ENCODE results near the gene KISS1R. TPM values are rescaled to one million over a fixed set of nuclear protein-coding genes. Genes with fewer than 3 reads are reported as not detected.

The KISS1R gene
- polyA plus RNA-seq, 2 of the 4 experiments (the other 2 are of a cell fraction) = 0.14 to 0.79 TPM

- WGBS (ENCODE audit: missing lambda C conversion rate) = 86% methylated on average over 8 of the region's 11 CpGs
- TF ChIP-seq ZNF302 (CRISPR knock-in tag; IDR thresholded peaks at IDR 0.05) (no peak), FOSL2 (IDR thresholded peaks at IDR 0.05) (no peak), FOSL2 (CRISPR knock-in tag; IDR thresholded peaks at IDR 0.05) (no peak), RAD21 (conservative IDR thresholded peaks at IDR 0.05 in 1 of 2, IDR thresholded peaks at IDR 0.05 in 1 of 2) (no peak), GATA3 (IDR thresholded peaks at IDR 0.05; ENCODE audit: borderline replicate concordance) (no peak), HOXA7 (CRISPR knock-in tag; IDR thresholded peaks at IDR 0.05) (no peak), JUNB (IDR thresholded peaks at IDR 0.05) (no peak), ESRRA (IDR thresholded peaks at IDR 0.05; ENCODE audit: borderline replicate concordance, low read length) (no peak), FOSB (CRISPR knock-in tag; IDR thresholded peaks at IDR 0.05) (no peak), EHMT2 (IDR thresholded peaks at IDR 0.05; ENCODE audit: low read depth) (no peak), ZC3H11A (IDR thresholded peaks at IDR 0.05) (no peak), HOXB13 (CRISPR knock-in tag; IDR thresholded peaks at IDR 0.05; ENCODE audit: low read depth) (no peak), NR3C1 (IDR thresholded peaks at IDR 0.05) (no peak), FOXS1 (CRISPR knock-in tag; IDR thresholded peaks at IDR 0.05) (no peak)
- TF ChIP-seq, protein P1, sequence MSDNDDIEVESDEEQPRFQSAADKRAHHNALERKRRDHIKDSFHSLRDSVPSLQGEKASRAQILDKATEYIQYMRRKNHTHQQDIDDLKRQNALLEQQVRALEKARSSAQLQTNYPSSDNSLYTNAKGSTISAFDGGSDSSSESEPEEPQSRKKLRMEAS (IDR thresholded peaks at IDR 0.05) = no peak
- ATAC-seq (no peak), DNase-seq (ENCODE audit: low read depth in 1 of 2, low spot score in 1 of 2) (no peak), FAIRE-seq (no peak)
- Histone ChIP-seq H3K4me1 (peaks cover 28% of the 10 kb centered on the region), H3K4me2 (no peak overlapping the region), H3K9me3 (no peaks in the 10 kb centered on the region), H3K4me3 (no peak overlapping the region), H3K27ac (no peak overlapping the region)
- ChIA-PET CTCF (interaction anchor here (2.1 kb wide), 1 partner anchor 20 kb away, joined by 5 read pairs; the partner anchor contains the start of gene WDR18), POLR2A (no interaction called here)
Observed at GRCh38 chr19:963486-963951, 46.4 kb downstream of the KISS1R start.

DNA sequence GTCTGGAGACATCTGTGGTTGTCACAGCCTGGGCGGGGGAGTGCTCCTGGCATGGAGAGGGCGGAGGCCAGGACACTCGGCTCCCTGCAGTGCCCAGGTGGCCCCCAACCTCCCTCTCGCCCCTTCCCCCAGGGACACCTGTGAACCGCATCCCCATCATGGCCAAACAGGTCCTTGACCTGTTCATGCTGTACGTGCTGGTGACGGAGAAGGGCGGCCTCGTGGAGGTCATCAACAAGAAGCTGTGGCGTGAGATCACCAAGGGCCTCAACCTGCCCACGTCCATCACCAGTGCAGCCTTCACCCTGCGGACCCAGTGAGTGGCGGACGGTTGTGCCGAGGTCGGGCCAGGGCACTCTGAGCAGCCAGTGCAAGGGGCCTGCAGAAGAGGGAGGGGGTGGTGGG, 47.0 kb downstream of the KISS1R start:
- POLR2A ChIA-PET = no interaction called here
- TF ChIP-seq JUNB (IDR thresholded peaks at IDR 0.05) = no peak
- TF ChIP-seq ELK1 (IDR thresholded peaks at IDR 0.05; ENCODE audit: low read depth, low read length) = no peak
- TF ChIP-seq EHMT2 (IDR thresholded peaks at IDR 0.05; ENCODE audit: low read depth) = no peak
- TF ChIP-seq RARB (CRISPR knock-in tag; IDR thresholded peaks at IDR 0.05) = no peak
- TF ChIP-seq GATA3 (IDR thresholded peaks at IDR 0.05; ENCODE audit: borderline replicate concordance) = no peak
- no peak for TF ChIP-seq POLR2AphosphoS2 (conservative IDR thresholded peaks at IDR 0.05; ENCODE audit: low read length)
- TF ChIP-seq, protein P2, sequence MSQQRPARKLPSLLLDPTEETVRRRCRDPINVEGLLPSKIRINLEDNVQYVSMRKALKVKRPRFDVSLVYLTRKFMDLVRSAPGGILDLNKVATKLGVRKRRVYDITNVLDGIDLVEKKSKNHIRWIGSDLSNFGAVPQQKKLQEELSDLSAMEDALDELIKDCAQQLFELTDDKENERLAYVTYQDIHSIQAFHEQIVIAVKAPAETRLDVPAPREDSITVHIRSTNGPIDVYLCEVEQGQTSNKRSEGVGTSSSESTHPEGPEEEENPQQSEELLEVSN (IDR thresholded peaks at IDR 0.05; ENCODE audit: borderline replicate concordance, low read depth) = no peak
- TF ChIP-seq HMGXB4 (CRISPR knock-in tag; IDR thresholded peaks at IDR 0.05; ENCODE audit: borderline replicate concordance) = no peak
- TF ChIP-seq, protein P3, sequence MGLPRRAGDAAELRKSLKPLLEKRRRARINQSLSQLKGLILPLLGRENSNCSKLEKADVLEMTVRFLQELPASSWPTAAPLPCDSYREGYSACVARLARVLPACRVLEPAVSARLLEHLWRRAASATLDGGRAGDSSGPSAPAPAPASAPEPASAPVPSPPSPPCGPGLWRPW (IDR thresholded peaks at IDR 0.05) = no peak
- TF ChIP-seq HOXA7 (CRISPR knock-in tag; IDR thresholded peaks at IDR 0.05) = no peak
- 95% methylated on average over 7 of the region's 16 CpGs for WGBS (ENCODE audit: missing lambda C conversion rate)
- FAIRE-seq (no peak), DNase-seq (ENCODE audit: low read depth in 1 of 2, low spot score in 1 of 2) (no peak), ATAC-seq (no peak)
- Histone ChIP-seq H3K27ac (no peak overlapping the region), H3K4me3 (no peak overlapping the region), H3K4me1 (peaks cover 22% of the 10 kb centered on the region), H3K4me2 (no peak overlapping the region), H3K9me3 (no peaks in the 10 kb centered on the region)
- CTCF ChIA-PET = interaction anchor here (0.8 to 2.1 kb wide), 2 partner anchors 18 to 20 kb away, joined by 3 to 5 read pairs; partner anchors contain the start of gene WDR18
